ENCODE results near the gene C1QTNF6. TPM values are rescaled to one million over a fixed set of nuclear protein-coding genes. Genes with fewer than 3 reads are reported as not detected.

The C1QTNF6 gene
- total and polyA plus RNA-seq, 2 experiments from 2014 or later = 10.4 to 16.4 TPM

GRCh38 chr22:37213941-37214730, 26.1 kb upstream of the C1QTNF6 start:
- DNase-seq (ENCODE audit: low read depth in 1 of 2, low spot score in 1 of 2) = no peak
- no peak for TF ChIP-seq CTCF (IDR thresholded peaks at IDR 0.05; ENCODE audit: low read depth, low read length)

GRCh38 chr22:37213218-37213855, 25.3 kb upstream of the C1QTNF6 start:
- H3K4me1 ChIP-seq (ENCODE audit: low read depth) = peaks cover 20% of the 10 kb centered on the region
- no peak for TF ChIP-seq CTCF (IDR thresholded peaks at IDR 0.05; ENCODE audit: low read depth, low read length)
- H3K27me3 ChIP-seq = no peaks in the 10 kb centered on the region

More at GRCh38 chr22:37213941-37214730, 26.1 kb upstream of the C1QTNF6 start:
- Histone ChIP-seq H3K36me3 (no peaks in the 10 kb centered on the region), H3K9me3 (ENCODE audit: low read depth) (no peaks in the 10 kb centered on the region), H3K27me3 (no peaks in the 10 kb centered on the region), H3K27ac (no peak overlapping the region), H3K4me3 (no peak overlapping the region), H3K4me1 (ENCODE audit: low read depth) (peaks cover 20% of the 10 kb centered on the region)

GRCh38 chr22:37212174-37212906, 24.3 kb upstream of the C1QTNF6 start, which contains the start of gene SSTR3:
Gene SSTR3, minus strand, starts transcription at chr22:37212477. Its CDS starts 4,674 bp downstream, at chr22:37207803.
- Histone ChIP-seq H3K27me3 (no peaks in the 10 kb centered on the region), H3K36me3 (no peaks in the 10 kb centered on the region), H3K27ac (no peak within 1 kb of the TSS), H3K4me3 (no peak within 1 kb of the TSS), H3K4me1 (ENCODE audit: low read depth) (peaks cover 20% of the 10 kb centered on the region), H3K9me3 (ENCODE audit: low read depth) (no peaks in the 10 kb centered on the region)
- TF ChIP-seq CTCF (IDR thresholded peaks at IDR 0.05; ENCODE audit: low read depth, low read length) = no peak
- DNase-seq (ENCODE audit: low read depth in 1 of 2, low spot score in 1 of 2) = peak; percentile 48 to 53

More at GRCh38 chr22:37213218-37213855, 25.3 kb upstream of the C1QTNF6 start:
- no peaks in the 10 kb centered on the region for H3K9me3 ChIP-seq (ENCODE audit: low read depth)
- H3K36me3 ChIP-seq = no peaks in the 10 kb centered on the region
- no peak for DNase-seq (ENCODE audit: low read depth in 1 of 2, low spot score in 1 of 2)
- no peak overlapping the region for H3K27ac ChIP-seq
- H3K4me3 ChIP-seq = no peak overlapping the region

GRCh38 chr22:37211866-37212173, 23.8 kb upstream of the C1QTNF6 start:
- Histone ChIP-seq H3K27ac (no peak overlapping the region), H3K4me3 (no peak overlapping the region), H3K36me3 (no peaks in the 10 kb centered on the region), H3K4me1 (ENCODE audit: low read depth) (peaks cover 20% of the 10 kb centered on the region), H3K27me3 (no peaks in the 10 kb centered on the region), H3K9me3 (ENCODE audit: low read depth) (no peaks in the 10 kb centered on the region)
- no peak for DNase-seq (ENCODE audit: low read depth in 1 of 2, low spot score in 1 of 2)
- no peak for TF ChIP-seq CTCF (IDR thresholded peaks at IDR 0.05; ENCODE audit: low read depth, low read length)

- TF ChIP-seq CTCF (IDR thresholded peaks at IDR 0.05; ENCODE audit: low read depth, low read length) = no peak
- H3K4me1 ChIP-seq (ENCODE audit: low read depth) = peaks cover 20% of the 10 kb centered on the region
- no peaks in the 10 kb centered on the region for H3K27me3 ChIP-seq
- H3K36me3 ChIP-seq = no peaks in the 10 kb centered on the region
- no peak overlapping the region for H3K4me3 ChIP-seq
- DNase-seq (ENCODE audit: low read depth in 1 of 2, low spot score in 1 of 2) = peak in 1 of 2 donors; percentile 32
- no peak overlapping the region for H3K27ac ChIP-seq
- H3K9me3 ChIP-seq (ENCODE audit: low read depth) = no peaks in the 10 kb centered on the region
Observed at GRCh38 chr22:37211075-37211865, 23.2 kb upstream of the C1QTNF6 start.

Data from cardiac muscle cell (in vitro differentiated cells and primary cell).